H1 (cell line): ENCODE measurements around the gene STIM2. TPM values are rescaled to one million over a fixed set of nuclear protein-coding genes. Genes with fewer than 3 reads are reported as not detected.

Experiments used
- CTCF ChIA-PET: fragments of 300-600 bp; sonication (Branson Sonifier 250); formaldehyde crosslinking; loops from one replicate; lab custom pipeline; 2021; ENCODE audit not compliant: partially characterized antibody; lab: Charles Lee
- POLR2A ChIA-PET: fragments of 300-600 bp; sonication (Branson Sonifier 250); formaldehyde crosslinking; loops from one replicate; lab custom pipeline; 2021; ENCODE audit warnings: inconsistent platforms; ENCODE audit not compliant: partially characterized antibody; lab: Charles Lee
- DNase-seq, 2 experiments: peaks; one replicate each; pipeline versions ENCODE4 v3.0.0 to v3.0.0-alpha.2; 2010 to 2022; ENCODE audit warnings: low spot score in 2 of 2, low read depth in 1 of 2, mixed read lengths in 1 of 2
- FAIRE-seq: peaks from 2 replicates; lab custom pipeline; 2011; peaks lifted over from hg19 to GRCh38; lab: Jason Lieb, UNC
- H2AFZ ChIP-seq: 2 replicates; pipeline ENCODE4 v1.8.1; 2012; ENCODE audit warnings: low read length, inconsistent platforms
- H2AK5ac ChIP-seq: 2 replicates; pipeline ENCODE4 v1.6.1; 2013; ENCODE audit warnings: low read depth, low read length
- H2BK120ac ChIP-seq: replicated peaks from 2 replicates; pipeline ENCODE3; 2013; ENCODE audit warnings: low read depth, low read length, inconsistent platforms
- H2BK12ac ChIP-seq: 2 replicates; pipeline ENCODE4 v1.6.1; 2013; ENCODE audit warnings: low read depth, low read length
- H2BK15ac ChIP-seq: 2 replicates; pipeline ENCODE4 v1.6.1; 2013; ENCODE audit warnings: low read length
- H2BK20ac ChIP-seq: 2 replicates; pipeline ENCODE4 v1.6.1; 2013; ENCODE audit warnings: low read length
- H2BK5ac ChIP-seq: 2 replicates; pipeline ENCODE4 v1.6.1; 2013; ENCODE audit warnings: low read depth, low read length
- H3K14ac ChIP-seq: 2 replicates; pipeline ENCODE4 v1.6.1; 2013; ENCODE audit warnings: inconsistent platforms; ENCODE audit not compliant: insufficient read length
- H3K18ac ChIP-seq: 2 replicates; pipeline ENCODE4 v1.6.1; 2013; ENCODE audit warnings: low read length; ENCODE audit errors: extremely low read depth
- H3K23ac ChIP-seq: 2 replicates; pipeline ENCODE4 v1.6.1; 2013; ENCODE audit warnings: inconsistent platforms; ENCODE audit not compliant: insufficient read length
- H3K23me2 ChIP-seq: 2 replicates; pipeline ENCODE4 v1.6.1; 2013; ENCODE audit warnings: low read depth, low read length
- H3K27ac ChIP-seq: 2 replicates; pipeline ENCODE4 v1.6.1; 2011; ENCODE audit warnings: low read depth, low read length, inconsistent platforms
- H3K27me3 ChIP-seq, 4 experiments: replicated peaks in 1 of 4; 1 replicate in 1 of 4; 2 replicates in 3 of 4; pipeline versions ENCODE4 v1.6.1 to v1.8.1; 2011 to 2013; ENCODE audit warnings: low read length in 3 of 4, mild to moderate bottlenecking in 3 of 4, inconsistent platforms in 2 of 4, mixed read lengths in 2 of 4, moderate library complexity in 1 of 4; ENCODE audit not compliant: control insufficient read depth in 3 of 4, insufficient read depth in 3 of 4; ENCODE audit errors: extremely low read depth in 1 of 4
- H3K36me3 ChIP-seq, 4 experiments: 2 replicates each; pipeline versions ENCODE4 v1.6.1 to v1.8.1; 2011 to 2013; ENCODE audit warnings: mild to moderate bottlenecking in 4 of 4, low read length in 3 of 4, moderate library complexity in 2 of 4, control low read depth in 1 of 4, inconsistent platforms in 1 of 4; ENCODE audit not compliant: insufficient read depth in 4 of 4, control insufficient read depth in 2 of 4
- H3K4ac ChIP-seq: replicated peaks from 2 replicates; pipeline ENCODE3; 2013; ENCODE audit warnings: low read length, low read depth, mixed read lengths, inconsistent platforms; ENCODE audit not compliant: insufficient read length
- H3K4me1 ChIP-seq, 4 experiments: replicated peaks in 1 of 4; 1 replicate in 1 of 4; 2 replicates in 3 of 4; pipeline versions ENCODE4 v1.6.1 to v1.8.1; 2011 to 2013; ENCODE audit warnings: low read length in 3 of 4, inconsistent platforms in 2 of 4, mixed read lengths in 1 of 4; ENCODE audit not compliant: insufficient read depth in 4 of 4, control insufficient read depth in 3 of 4
- H3K4me2 ChIP-seq, 2 experiments: 2 replicates each; pipeline versions ENCODE4 v1.6.1 to v1.8.1; 2011 to 2013; ENCODE audit warnings: low read depth in 2 of 2, low read length in 2 of 2, control low read depth in 1 of 2, inconsistent platforms in 1 of 2, mild to moderate bottlenecking in 1 of 2; ENCODE audit not compliant: insufficient read depth in 1 of 2
- H3K4me3 ChIP-seq, 4 experiments: fragments of 200-600, 300-600 bp in 1 of 4; sonication (generic), shearing (Covaris generic), sonication (Bioruptor Twin) in 1 of 4; 2 replicates each; pipeline versions ENCODE4 v1.5.1 to v1.8.1; 2011 to 2016; ENCODE audit warnings: low read length in 4 of 4, low read depth in 3 of 4, control low read depth in 2 of 4, inconsistent platforms in 2 of 4, mild to moderate bottlenecking in 2 of 4, mixed read lengths in 1 of 4, moderate library complexity in 1 of 4; ENCODE audit not compliant: insufficient read depth in 2 of 4; ENCODE audit errors: extremely low read depth in 1 of 4
- H3K56ac ChIP-seq: replicated peaks from 2 replicates; pipeline ENCODE3; 2013; ENCODE audit warnings: low read depth, mild to moderate bottlenecking, mixed read lengths, low read length, inconsistent platforms; ENCODE audit not compliant: insufficient read length
- H3K79me1 ChIP-seq: 2 replicates; pipeline ENCODE4 v1.6.1; 2013; ENCODE audit warnings: low read depth, low read length, control low read depth
- H3K79me2 ChIP-seq, 2 experiments: 2 replicates each; pipeline versions ENCODE4 v1.6.1 to v1.8.1; 2012 to 2013; ENCODE audit warnings: low read length in 2 of 2, mild to moderate bottlenecking in 2 of 2, inconsistent platforms in 1 of 2; ENCODE audit not compliant: insufficient read depth in 2 of 2, control insufficient read depth in 1 of 2
- H3K9ac ChIP-seq, 4 experiments: replicated peaks in 1 of 4; 1 replicate in 1 of 4; 2 replicates in 3 of 4; pipeline versions ENCODE4 v1.6.1 to v1.8.1; 2011 to 2013; ENCODE audit warnings: low read depth in 3 of 4, low read length in 3 of 4, control low read depth in 2 of 4, mild to moderate bottlenecking in 2 of 4, moderate library complexity in 2 of 4, inconsistent platforms in 1 of 4; ENCODE audit errors: extremely low read depth in 1 of 4
- H3K9me3 ChIP-seq, 2 experiments: 2 replicates each; pipeline versions ENCODE4 v1.6.1 to v1.8.1; 2012 to 2013; ENCODE audit warnings: mild to moderate bottlenecking in 2 of 2, moderate library complexity in 2 of 2, control low read depth in 1 of 2, inconsistent platforms in 1 of 2, low read depth in 1 of 2, low read length in 1 of 2, mixed read lengths in 1 of 2; ENCODE audit not compliant: insufficient read depth in 2 of 2
- H4K20me1 ChIP-seq, 2 experiments: replicated peaks in 1 of 2; 2 replicates each; pipeline versions ENCODE3 to v1.8.1; 2011 to 2013; ENCODE audit warnings: inconsistent platforms in 2 of 2, low read length in 2 of 2, mild to moderate bottlenecking in 1 of 2; ENCODE audit not compliant: insufficient read depth in 2 of 2, control insufficient read depth in 1 of 2
- H4K5ac ChIP-seq: 2 replicates; pipeline ENCODE4 v1.6.1; 2013; ENCODE audit warnings: low read length, low read depth, mixed read lengths, inconsistent platforms; ENCODE audit not compliant: insufficient read length
- H4K8ac ChIP-seq: 2 replicates; pipeline ENCODE4 v1.8.0; 2013; ENCODE audit warnings: mild to moderate bottlenecking, moderate library complexity, low read length, inconsistent platforms; ENCODE audit not compliant: insufficient read depth; ENCODE audit errors: extremely low read depth
- H4K91ac ChIP-seq: replicated peaks from 2 replicates; pipeline ENCODE3; 2013; ENCODE audit warnings: low read length, mixed read lengths, inconsistent platforms; ENCODE audit not compliant: insufficient read length
- WGBS, 2 experiments: shearing (Covaris generic) in 1 of 2; methylation state at CpG; one replicate each; pipeline versions ENCODE4 v1.1.6 to v1.1.7; 2013 to 2015; ENCODE audit warnings: low lambda C conversion rate in 2 of 2, mixed read lengths in 2 of 2, inconsistent platforms in 1 of 2, low coverage in 1 of 2, missing lambda C conversion rate in 1 of 2; ENCODE audit not compliant: insufficient replicate concordance in 2 of 2, insufficient coverage in 1 of 2, insufficient read length in 1 of 2; ENCODE audit errors: extremely low coverage in 1 of 2, missing lambda C conversion rate in 1 of 2; 5-methylcytosine and 5-hydroxymethylcytosine counted together
- polyA plus RNA-seq, 7 experiments: library from polyadenylated mRNA; depleted of rRNA in 3 of 7; stranded (reverse) in 5 of 7; unstranded in 2 of 7; fragments of >200 nt in 5 of 7; fragments of 200-250 nt in 2 of 7; gene quantifications; 1 replicate in 5 of 7; 2 replicates in 1 of 7; 4 replicates in 1 of 7; pipeline versions ENCODE4 v1.2.1 to v1.2.3, GENCODE V29; 2011 to 2013; ENCODE audit warnings: missing spikeins in 2 of 7, mixed read lengths in 2 of 7
- total RNA-seq: library from RNA; stranded (reverse); fragmentation: NEBNext Ultra II Directional; extraction: Animal tissue kit (Norgen Biotek cat#: 25700); gene quantifications from 2 replicates; pipeline ENCODE4 v1.2.1, GENCODE V29; 2021

Gene STIM2
- total and polyA plus RNA-seq, 2 of the 8 experiments (the other 6 are each of a cell fraction or from before 2014, with no cell fraction given), result 22.9 to 23.0 TPM

GRCh38 chr4:27046851-27047250 is 186.2 kb downstream of the STIM2 start:
- Histone ChIP-seq H3K4me2 (no peak overlapping the region), H3K9ac (no peak overlapping the region), H3K56ac (no peak overlapping the region), H3K23me2 (no peaks in the 10 kb centered on the region), H2BK120ac (no peak overlapping the region), H3K4me1 (peaks cover 0 to 2% (median 0%) of the 10 kb centered on the region in 4 experiments; a peak in 1 of 7 replicates), H2BK5ac (no peak overlapping the region), H4K91ac (no peak overlapping the region), H3K27me3 (no peaks in the 10 kb centered on the region), H2AFZ (no peak overlapping the region), H2BK20ac (no peak overlapping the region), H3K23ac (no peak overlapping the region), H4K5ac (no peak overlapping the region), H3K27ac (no peak overlapping the region), H2BK15ac (no peak overlapping the region), H3K36me3 (no peaks in the 10 kb centered on the region), H3K18ac (no peak overlapping the region), H2BK12ac (no peak overlapping the region), H3K4ac (no peak overlapping the region), H3K79me2 (no peaks in the 10 kb centered on the region), H3K4me3 (no peak overlapping the region), H3K79me1 (no peaks in the 10 kb centered on the region), H4K20me1 (no peaks in the 10 kb centered on the region), H4K8ac (no peak overlapping the region), H3K14ac (no peak overlapping the region), H3K9me3 (no peaks in the 10 kb centered on the region), H2AK5ac (no peak overlapping the region)
- 69% methylated on average over 1 of the region's 1 CpG; no CpG with 5 or more reads in 1 of the 2 experiments for WGBS, 2 experiments
- no peak for FAIRE-seq
- CTCF ChIA-PET, result interaction anchor here (0.8 to 9.1 kb wide), 3 partner anchors 37 to 271 kb away, joined by 3 to 85 read pairs (median 3); no protein-coding TSS in a partner anchor
- POLR2A ChIA-PET, result no interaction called here
- DNase-seq, result no peak
